Large intestine (tissue), 3 donors: ENCODE measurements around the gene FYN. TPM values are rescaled to one million over a fixed set of nuclear protein-coding genes. Genes with fewer than 3 reads are reported as not detected.

Experiments used
- DNase-seq, 2 donors: peaks; one replicate each; pipeline versions ENCODE4 v3.0.0 to v3.0.0-alpha.2; 2013
- H3K27ac ChIP-seq: one replicate; pipeline ENCODE4 v1.5.1; 2013; ENCODE audit warnings: low read length
- H3K27me3 ChIP-seq: 2 replicates; pipeline ENCODE4 v1.6.1; 2013; ENCODE audit warnings: low read length; ENCODE audit not compliant: control insufficient read depth, insufficient read depth
- H3K36me3 ChIP-seq: 2 replicates; pipeline ENCODE4 v1.6.1; 2013; ENCODE audit warnings: low read length; ENCODE audit not compliant: control insufficient read depth, insufficient read depth
- H3K4me1 ChIP-seq: one replicate; pipeline ENCODE4 v1.6.1; 2013; ENCODE audit warnings: low read length; ENCODE audit not compliant: control insufficient read depth, insufficient read depth
- H3K4me3 ChIP-seq: one replicate; pipeline ENCODE4 v1.5.1; 2013; ENCODE audit warnings: low read length
- H3K9me3 ChIP-seq: one replicate; pipeline ENCODE4 v1.6.1; 2013; ENCODE audit warnings: mild to moderate bottlenecking, low read depth, low read length, moderate library complexity; ENCODE audit not compliant: control insufficient read depth
- WGBS: methylation state at CpG from one replicate; pipeline ENCODE4 v1.1.5; 2013; ENCODE audit warnings: low lambda C conversion rate; ENCODE audit not compliant: insufficient coverage; 5-methylcytosine and 5-hydroxymethylcytosine counted together
- polyA plus RNA-seq: library from polyadenylated mRNA; unstranded; fragments of 120-200 nt; gene quantifications from one replicate; pipeline ENCODE4 v1.2.1, GENCODE V29; 2013

FYN gene
- polyA plus RNA-seq, 1 donor: 46.0 TPM

- H3K4me1 ChIP-seq: peaks cover 25% of the 10 kb centered on the region
- no peaks in the 10 kb centered on the region for H3K36me3 ChIP-seq
- no peak overlapping the region for H3K27ac ChIP-seq
- no peak overlapping the region for H3K4me3 ChIP-seq
- no peaks in the 10 kb centered on the region for H3K9me3 ChIP-seq
- peak; percentile 54 to 77 for DNase-seq
- H3K27me3 ChIP-seq: no peaks in the 10 kb centered on the region
Measured at GRCh38 chr6:111620169-111620568, 253.1 kb downstream of the FYN start.

- H3K4me3 ChIP-seq: no peak overlapping the region
- peaks cover 27% of the 10 kb centered on the region for H3K4me1 ChIP-seq
- H3K36me3 ChIP-seq: no peaks in the 10 kb centered on the region
- no peaks in the 10 kb centered on the region for H3K27me3 ChIP-seq
- no peak for DNase-seq
- H3K27ac ChIP-seq: no peak overlapping the region
- H3K9me3 ChIP-seq: no peaks in the 10 kb centered on the region
- WGBS: no CpG with 5 or more reads among the region's 6 CpGs
Measured at GRCh38 chr6:111618407-111618806, 254.8 kb downstream of the FYN start.

- peaks cover 1% of the 10 kb centered on the region for H3K9me3 ChIP-seq
- peaks cover 27% of the 10 kb centered on the region for H3K4me1 ChIP-seq
- no peak for DNase-seq
- H3K4me3 ChIP-seq: no peak overlapping the region
- no peaks in the 10 kb centered on the region for H3K27me3 ChIP-seq
- no peaks in the 10 kb centered on the region for H3K36me3 ChIP-seq
- no peak overlapping the region for H3K27ac ChIP-seq
- no CpG with 5 or more reads among the region's 5 CpGs for WGBS
Measured at GRCh38 chr6:111617149-111617548, 256.1 kb downstream of the FYN start.

- Histone ChIP-seq H3K4me3 (no peak overlapping the region), H3K9me3 (peaks cover 7% of the 10 kb centered on the region), H3K4me1 (peaks cover 27% of the 10 kb centered on the region), H3K27ac (peak overlapping the region; percentile 57), H3K36me3 (no peaks in the 10 kb centered on the region), H3K27me3 (no peaks in the 10 kb centered on the region)
- peak; percentile 68 to 79 for DNase-seq
- WGBS: 100% methylated on average over 1 of the region's 12 CpGs
Measured at GRCh38 chr6:111615916-111616612, 257.2 kb downstream of the FYN start.

- H3K4me3 ChIP-seq: no peak overlapping the region
- H3K27me3 ChIP-seq: no peaks in the 10 kb centered on the region
- H3K36me3 ChIP-seq: no peaks in the 10 kb centered on the region
- DNase-seq: peak; percentile 68 to 81
- 36% methylated on average over 2 of the region's 12 CpGs for WGBS
- H3K4me1 ChIP-seq: peaks cover 29% of the 10 kb centered on the region
- H3K27ac ChIP-seq: peak overlapping the region; percentile 57
- peaks cover 7% of the 10 kb centered on the region for H3K9me3 ChIP-seq
Measured at GRCh38 chr6:111614833-111615582, 258.2 kb downstream of the FYN start.

GRCh38 chr6:111612379-111612778 lies 260.9 kb downstream of the FYN start:
- peaks cover 7% of the 10 kb centered on the region for H3K9me3 ChIP-seq
- H3K27ac ChIP-seq: no peak overlapping the region
- no peak overlapping the region for H3K4me3 ChIP-seq
- no peaks in the 10 kb centered on the region for H3K27me3 ChIP-seq
- peaks cover 24% of the 10 kb centered on the region for H3K4me1 ChIP-seq
- H3K36me3 ChIP-seq: no peaks in the 10 kb centered on the region
- no CpG with 5 or more reads among the region's 3 CpGs for WGBS
- DNase-seq: no peak

- Histone ChIP-seq H3K4me3 (no peak overlapping the region), H3K27ac (peak overlapping the region; percentile 71), H3K9me3 (peaks cover 7% of the 10 kb centered on the region), H3K4me1 (peaks cover 24% of the 10 kb centered on the region), H3K27me3 (no peaks in the 10 kb centered on the region), H3K36me3 (no peaks in the 10 kb centered on the region)
- no CpG with 5 or more reads among the region's 2 CpGs for WGBS
- DNase-seq: peak; percentile 58 to 74
Measured at GRCh38 chr6:111610548-111611172, 262.6 kb downstream of the FYN start.

Other genes with a start within 250 kb of the FYN start
- gene CCN6, start 180.7 kb upstream of the FYN start, polyA plus RNA-seq: 0.43 TPM
- gene TUBE1, start 214.0 kb upstream of the FYN start, polyA plus RNA-seq: 33.8 TPM
- 15.2 TPM for gene FAM229B, start 214.1 kb upstream of the FYN start, polyA plus RNA-seq